CD4-positive, CD25-positive, alpha-beta regulatory T cell (primary cell): ENCODE data around the gene AKT1. TPM values are rescaled to one million over a fixed set of nuclear protein-coding genes. Genes with fewer than 3 reads are reported as not detected.

ENCODE experiments used
- ATAC-seq, 2 donors: fragments of 150-1000 bp; cut with Tn5 transposase; one replicate each; pipeline ENCODE4 v1.10.0; 2021; ENCODE audit warnings: low read depth in 2 of 2, moderate number of reproducible peaks in 2 of 2, moderate library complexity in 1 of 2
- DNase-seq, 3 donors: peaks; one replicate each; pipeline versions ENCODE4 v3.0.0 to v3.0.0-alpha.2; 2012 to 2022; ENCODE audit warnings: mixed read lengths in 1 of 3
- H3K27ac ChIP-seq: one replicate; pipeline ENCODE4 v1.7.0; 2013; ENCODE audit warnings: mild to moderate bottlenecking, low read length; ENCODE audit not compliant: insufficient read depth, poor library complexity, severe bottlenecking
- H3K27me3 ChIP-seq: one replicate; pipeline ENCODE4 v1.7.0; 2013; ENCODE audit warnings: low read length; ENCODE audit not compliant: control insufficient read depth, insufficient read depth
- H3K36me3 ChIP-seq: one replicate; pipeline ENCODE4 v1.7.0; 2013; ENCODE audit warnings: mild to moderate bottlenecking, low read length, moderate library complexity; ENCODE audit not compliant: control insufficient read depth, insufficient read depth
- H3K4me1 ChIP-seq: 2 replicates; pipeline ENCODE4 v1.7.0; 2013; ENCODE audit warnings: mild to moderate bottlenecking, low read length; ENCODE audit not compliant: insufficient read depth, control insufficient read depth, poor library complexity, severe bottlenecking
- H3K4me3 ChIP-seq: one replicate; pipeline ENCODE4 v1.7.0; 2013; ENCODE audit warnings: low read depth, mild to moderate bottlenecking, low read length, moderate library complexity
- H3K9me3 ChIP-seq, 2 experiments: 1 replicate in 1 of 2; 2 replicates in 1 of 2; pipeline ENCODE4 v1.7.0; 2013; ENCODE audit warnings: low read length in 2 of 2, mild to moderate bottlenecking in 1 of 2, moderate library complexity in 1 of 2; ENCODE audit not compliant: control insufficient read depth in 2 of 2
- H3K27ac Mint-ChIP-seq, 3 donors: one replicate each; pipeline ENCODE4 v1.8.0; 2020 to 2022; ENCODE audit warnings: mild to moderate bottlenecking in 3 of 3, mixed read lengths in 3 of 3, moderate library complexity in 2 of 3
- H3K27me3 Mint-ChIP-seq: one replicate; pipeline ENCODE4 v1.8.0; 2022; ENCODE audit warnings: mild to moderate bottlenecking, mixed read lengths
- H3K36me3 Mint-ChIP-seq: one replicate; pipeline ENCODE4 v1.8.0; 2020; ENCODE audit warnings: mixed read lengths
- H3K4me1 Mint-ChIP-seq, 4 donors: one replicate each; pipeline ENCODE4 v1.8.0; 2020 to 2022; ENCODE audit warnings: mixed read lengths in 4 of 4, mild to moderate bottlenecking in 1 of 4
- H3K4me3 Mint-ChIP-seq, 4 donors: one replicate each; pipeline ENCODE4 v1.8.0; 2020 to 2022; ENCODE audit warnings: mild to moderate bottlenecking in 4 of 4, mixed read lengths in 4 of 4, moderate library complexity in 3 of 4
- H3K9me3 Mint-ChIP-seq, 7 donors: one replicate each; pipeline ENCODE4 v1.8.0; 2020 to 2022; ENCODE audit warnings: mixed read lengths in 7 of 7, mild to moderate bottlenecking in 3 of 7, moderate library complexity in 2 of 7
- polyA plus RNA-seq, 4 donors: library from polyadenylated mRNA; unstranded; fragments of 300-500 nt; fragmentation: Illumina TruSeq; gene quantifications; one replicate each; pipeline ENCODE4 v1.2.3, GENCODE V29; 2021
- total RNA-seq: library from RNA; stranded (reverse); gene quantifications from one replicate; pipeline ENCODE4 v1.2.3, GENCODE V29; 2022

Gene AKT1
- total and polyA plus RNA-seq, 5 donors from 2014 or later = 6.3 to 86.0 (median 16.5) TPM

DNA sequence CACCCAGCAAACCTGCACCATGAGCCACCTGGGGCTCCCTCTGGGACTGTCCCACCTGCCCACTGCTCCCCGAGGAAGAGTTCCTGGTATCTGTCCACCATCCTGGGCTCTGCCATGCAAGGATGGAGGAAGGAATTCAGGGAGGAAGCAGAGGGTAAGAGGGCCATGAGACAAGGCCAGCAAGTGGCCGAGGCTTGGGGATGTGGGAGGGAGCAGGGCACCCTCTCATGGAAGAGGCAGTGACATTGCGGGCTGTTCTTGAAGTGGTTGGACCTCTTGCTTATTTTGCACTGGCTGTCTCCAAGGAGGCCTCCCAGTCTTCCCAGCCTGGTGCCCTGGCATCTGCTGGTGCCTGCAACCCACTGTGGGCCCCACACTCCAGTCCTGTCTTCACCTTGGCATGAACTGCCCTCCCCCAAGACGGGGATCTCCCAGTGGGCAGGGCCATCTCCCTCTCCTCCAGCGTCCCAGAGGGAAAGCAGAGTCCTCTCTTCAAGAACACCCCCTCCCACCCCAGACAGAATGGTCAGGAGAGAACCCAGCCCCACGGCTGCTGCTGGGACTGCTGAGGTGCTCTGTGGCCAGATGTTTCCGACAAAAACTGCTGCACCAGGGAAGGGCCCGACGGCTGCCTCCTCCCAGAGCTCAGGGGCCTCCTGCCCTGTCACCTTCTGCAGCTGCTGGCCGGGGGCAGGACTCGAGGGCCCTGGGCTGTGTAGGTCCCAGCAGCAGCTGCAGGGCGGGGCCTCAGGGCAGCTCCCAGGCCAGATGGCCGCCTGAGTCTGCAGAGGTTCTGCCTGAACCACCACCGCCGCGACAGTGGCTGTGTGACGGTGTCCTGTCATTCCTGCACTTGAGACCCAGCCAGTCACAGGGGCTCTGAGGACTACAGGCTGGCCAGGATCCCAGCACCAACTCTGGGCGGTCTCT lies 1.8 kb upstream of the AKT1 start:
- H3K4me1 ChIP-seq = peaks cover 47% of the 10 kb centered on the region
- H3K4me3 Mint-ChIP-seq = peak overlapping the region; percentile 72 to 93 (median 85)
- H3K27ac ChIP-seq = peak overlapping the region; percentile 5
- DNase-seq = no peak
- no peaks in the 10 kb centered on the region for H3K36me3 ChIP-seq
- H3K9me3 Mint-ChIP-seq = no peaks in the 10 kb centered on the region
- no peaks in the 10 kb centered on the region for H3K36me3 Mint-ChIP-seq
- no peaks in the 10 kb centered on the region for H3K27me3 ChIP-seq
- H3K4me3 ChIP-seq = no peak overlapping the region
- H3K4me1 Mint-ChIP-seq = peaks cover 0 to 57% (median 18%) of the 10 kb centered on the region in 4 donors
- H3K9me3 ChIP-seq = no peaks in the 10 kb centered on the region
- H3K27ac Mint-ChIP-seq = peak overlapping the region; percentile 60 to 83 (median 64)
- H3K27me3 Mint-ChIP-seq = no peaks in the 10 kb centered on the region
- no peak for ATAC-seq

DNA sequence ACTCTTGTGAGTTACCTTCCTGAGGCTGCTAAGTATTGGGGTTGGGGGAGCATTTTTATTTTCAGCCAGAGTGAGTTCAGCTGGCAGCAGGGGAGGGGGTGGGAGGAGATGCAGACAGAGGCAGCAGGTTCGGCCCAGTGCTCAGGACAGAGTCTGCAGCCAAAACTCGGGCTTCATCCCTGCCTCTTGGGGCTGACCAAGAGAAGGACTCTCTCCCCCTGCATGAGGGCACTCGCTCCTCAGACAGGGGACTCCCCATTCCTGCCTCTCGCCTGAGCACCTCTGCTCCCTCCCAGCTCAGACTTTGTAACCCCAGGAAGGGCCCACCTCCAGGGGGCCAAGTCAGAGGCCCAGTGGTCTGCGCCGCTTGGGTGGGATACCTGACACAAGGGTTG lies 1.1 kb upstream of the AKT1 start:
- Histone ChIP-seq H3K27ac (no peak overlapping the region), H3K27me3 (no peaks in the 10 kb centered on the region), H3K4me1 (peaks cover 42% of the 10 kb centered on the region), H3K36me3 (no peaks in the 10 kb centered on the region), H3K4me3 (no peak overlapping the region), H3K9me3 (no peaks in the 10 kb centered on the region)
- Mint-ChIP-seq H3K9me3 (no peaks in the 10 kb centered on the region), H3K27ac (peak overlapping the region; percentile 64 to 92 (median 83)), H3K27me3 (no peaks in the 10 kb centered on the region), H3K36me3 (no peaks in the 10 kb centered on the region), H3K4me3 (peak overlapping the region; percentile 86 to 93 (median 88)), H3K4me1 (peaks cover 0 to 51% (median 18%) of the 10 kb centered on the region in 4 donors)
- ATAC-seq = no peak
- no peak for DNase-seq

DNA sequence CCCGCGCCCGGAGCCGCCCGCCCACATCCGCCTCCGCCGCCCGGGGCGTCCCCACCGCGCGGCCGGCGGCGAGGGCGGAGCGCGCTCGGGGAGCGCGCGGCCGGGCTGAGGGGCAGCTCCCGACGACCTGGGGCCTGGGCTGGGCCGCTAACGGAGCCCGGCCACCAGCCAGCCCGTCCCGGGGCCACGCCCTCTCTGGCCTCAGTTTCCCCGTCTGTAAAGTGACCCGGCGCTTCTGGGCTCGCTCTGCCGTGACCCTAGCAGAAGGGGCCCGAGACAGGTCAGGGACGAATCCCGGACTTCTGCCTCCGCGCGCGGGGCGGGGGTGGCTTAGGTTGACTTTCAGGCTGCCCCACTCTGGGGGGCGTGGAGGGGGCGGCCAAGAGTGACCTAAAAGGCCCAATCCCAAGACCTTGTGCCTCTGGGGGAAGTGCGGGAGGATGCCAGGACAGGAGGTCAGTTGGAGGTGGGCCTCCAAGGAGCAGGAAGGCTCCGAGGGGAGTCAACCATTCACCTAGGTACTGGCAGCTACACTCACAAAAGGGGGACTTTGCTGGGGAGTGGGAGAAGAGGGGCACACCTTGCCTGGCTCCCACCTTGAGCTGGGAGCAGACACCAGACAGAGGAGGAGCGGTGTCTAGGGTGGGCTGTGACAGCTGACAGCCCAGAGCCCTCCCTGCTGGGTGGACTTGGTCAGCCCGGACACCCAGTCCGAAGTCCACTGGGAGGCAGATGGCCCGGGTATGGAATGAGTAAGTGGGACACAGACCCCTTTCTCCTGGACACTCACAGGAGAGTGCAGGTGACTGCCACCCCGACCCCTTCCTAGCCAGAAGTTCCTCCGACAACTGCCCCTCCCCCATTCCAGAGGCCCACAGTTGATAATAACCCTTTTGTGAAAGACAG lies 486 bp upstream of the AKT1 start:
- H3K9me3 Mint-ChIP-seq = no peaks in the 10 kb centered on the region
- ATAC-seq = peak; percentile 54 to 55
- H3K4me1 ChIP-seq = peaks cover 36% of the 10 kb centered on the region

DNA sequence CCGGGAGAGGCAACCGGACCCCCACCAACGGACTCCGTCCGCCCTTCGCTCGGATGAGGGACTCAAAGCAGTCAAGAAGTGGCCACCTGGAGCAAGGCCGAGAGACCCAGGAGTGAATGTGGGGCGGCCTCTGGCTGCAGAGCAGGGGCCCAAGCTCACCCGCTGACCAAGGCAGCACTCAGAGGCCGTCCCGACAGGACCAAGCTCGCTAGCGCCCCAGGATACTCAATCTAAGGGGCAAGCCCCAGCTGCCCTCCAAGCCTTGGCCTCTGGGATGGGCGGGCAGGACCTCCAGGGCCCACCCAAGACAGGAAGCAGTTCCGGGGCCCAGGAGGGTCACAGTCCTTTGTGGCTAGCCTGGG lies 936 bp downstream of the AKT1 start:
- Mint-ChIP-seq H3K36me3 (no peaks in the 10 kb centered on the region), H3K27me3 (no peaks in the 10 kb centered on the region), H3K27ac (peak overlapping the region; percentile 81 to 89 (median 83)), H3K4me3 (peak overlapping the region; percentile 89 to 95 (median 91)), H3K9me3 (no peaks in the 10 kb centered on the region), H3K4me1 (peaks cover 0 to 54% (median 19%) of the 10 kb centered on the region in 4 donors)
- Histone ChIP-seq H3K9me3 (no peaks in the 10 kb centered on the region), H3K4me3 (peak overlapping the region; percentile 51), H3K36me3 (no peaks in the 10 kb centered on the region), H3K27ac (peak overlapping the region; percentile 41), H3K27me3 (no peaks in the 10 kb centered on the region), H3K4me1 (peaks cover 33% of the 10 kb centered on the region)
- ATAC-seq (no peak), DNase-seq (peak in 1 of 3 donors; percentile 45)

More for the DNA sequence above, 486 bp upstream of the AKT1 start:
- Mint-ChIP-seq H3K4me1 (peaks cover 0 to 52% (median 21%) of the 10 kb centered on the region in 4 donors), H3K27ac (peak overlapping the region; percentile 64 to 92 (median 83)), H3K36me3 (no peaks in the 10 kb centered on the region), H3K4me3 (peak overlapping the region; percentile 86 to 93 (median 88)), H3K27me3 (no peaks in the 10 kb centered on the region)
- no peaks in the 10 kb centered on the region for H3K36me3 ChIP-seq
- no peaks in the 10 kb centered on the region for H3K27me3 ChIP-seq
- H3K4me3 ChIP-seq = no peak overlapping the region
- peak; percentile 46 to 58 (median 46) for DNase-seq
- peak overlapping the region; percentile 81 for H3K27ac ChIP-seq
- no peaks in the 10 kb centered on the region for H3K9me3 ChIP-seq

DNA sequence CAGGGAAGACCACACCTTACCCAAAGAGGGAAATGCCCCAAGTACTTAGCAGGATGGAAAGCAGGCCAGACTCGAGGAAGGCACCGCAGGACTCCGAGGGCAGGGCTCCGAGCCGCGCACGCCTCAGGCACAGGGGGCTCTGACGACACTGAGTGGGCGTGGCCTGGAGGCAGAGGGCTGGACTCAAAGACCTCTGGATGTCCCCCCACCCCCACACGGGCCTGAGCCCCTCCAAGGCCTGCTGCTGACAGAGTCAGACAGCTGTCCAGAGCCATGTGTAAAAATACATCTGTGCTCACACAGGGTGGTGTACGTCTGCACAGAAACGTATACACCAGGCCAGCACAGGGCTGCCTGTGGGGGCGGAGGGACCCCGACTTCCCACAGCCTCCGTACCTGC lies 1.4 kb downstream of the AKT1 start:
- H3K36me3 Mint-ChIP-seq = no peaks in the 10 kb centered on the region
- no peaks in the 10 kb centered on the region for H3K27me3 ChIP-seq
- peak in 2 of 3 donors; percentile 24 to 47 for DNase-seq
- peaks cover 0 to 54% (median 16%) of the 10 kb centered on the region in 4 donors for H3K4me1 Mint-ChIP-seq
- H3K9me3 ChIP-seq = no peaks in the 10 kb centered on the region
- H3K27ac Mint-ChIP-seq = peak overlapping the region; percentile 81 to 89 (median 83)
- peak overlapping the region; percentile 89 to 95 (median 91) for H3K4me3 Mint-ChIP-seq
- peak overlapping the region; percentile 36 for H3K27ac ChIP-seq
- no peaks in the 10 kb centered on the region for H3K36me3 ChIP-seq
- no peaks in the 10 kb centered on the region for H3K27me3 Mint-ChIP-seq
- H3K4me3 ChIP-seq = peak overlapping the region; percentile 51
- peaks cover 35% of the 10 kb centered on the region for H3K4me1 ChIP-seq
- no peak for ATAC-seq
- no peaks in the 10 kb centered on the region for H3K9me3 Mint-ChIP-seq

DNA sequence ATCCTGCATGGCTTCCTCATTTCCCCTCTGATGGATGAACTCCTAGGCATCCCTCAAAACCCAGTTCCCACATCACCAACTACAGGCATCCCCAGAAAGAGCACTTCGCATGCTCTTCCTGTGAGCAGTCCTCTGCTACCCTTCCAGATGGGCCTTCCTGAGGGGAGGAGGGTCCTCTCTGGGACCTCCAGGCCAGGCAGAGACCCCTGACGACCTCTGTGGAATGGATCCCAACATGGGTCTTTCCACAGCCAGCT lies 1.9 kb downstream of the AKT1 start:
- Mint-ChIP-seq H3K9me3 (no peaks in the 10 kb centered on the region), H3K27me3 (no peaks in the 10 kb centered on the region), H3K36me3 (no peaks in the 10 kb centered on the region), H3K4me1 (peaks cover 0 to 51% (median 15%) of the 10 kb centered on the region in 4 donors), H3K27ac (peak overlapping the region in 2 of 3 donors; percentile 81 to 89), H3K4me3 (peak overlapping the region; percentile 89 to 95 (median 91))
- ATAC-seq (no peak), DNase-seq (no peak)
- no peaks in the 10 kb centered on the region for H3K27me3 ChIP-seq
- H3K9me3 ChIP-seq = no peaks in the 10 kb centered on the region
- peaks cover 39% of the 10 kb centered on the region for H3K4me1 ChIP-seq
- peak overlapping the region; percentile 28 for H3K4me3 ChIP-seq
- no peaks in the 10 kb centered on the region for H3K36me3 ChIP-seq
- peak overlapping the region; percentile 36 for H3K27ac ChIP-seq

DNA sequence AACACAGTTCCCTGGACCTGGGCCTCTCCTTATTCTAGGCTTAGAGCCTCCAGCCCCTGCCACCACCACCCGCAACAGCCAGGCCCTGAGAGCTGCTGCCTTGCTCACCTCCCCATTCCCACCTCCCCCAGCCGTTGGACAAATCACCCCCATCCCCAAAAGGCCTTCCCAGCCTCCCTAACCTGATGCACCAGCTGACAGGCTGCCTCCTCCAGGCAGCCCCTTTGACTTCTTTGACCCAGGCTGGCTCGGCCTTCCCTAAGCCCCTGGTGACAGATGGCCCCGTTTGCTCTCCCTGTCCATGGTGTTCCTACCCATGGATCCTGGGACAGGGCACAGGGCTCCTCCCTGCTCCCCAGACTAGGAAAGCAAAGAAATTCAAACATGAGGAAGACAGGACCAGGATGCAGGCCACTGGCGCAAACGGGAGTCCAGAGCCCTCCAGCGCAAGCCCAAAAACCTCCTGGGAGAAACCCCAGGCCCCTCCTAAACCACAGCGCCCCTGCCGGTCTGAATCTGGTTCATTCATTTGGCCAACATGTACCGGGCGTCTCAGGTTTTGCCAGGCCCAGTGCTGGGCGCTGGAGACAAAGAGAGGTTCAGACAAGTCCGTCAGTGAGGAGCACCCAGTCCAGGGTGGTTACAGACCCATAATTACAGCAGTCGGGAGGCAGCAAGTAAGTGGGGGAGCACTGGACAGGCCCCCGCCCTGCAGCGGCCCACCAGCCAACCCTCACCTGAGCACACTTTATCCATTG lies 2.4 kb downstream of the AKT1 start:
- Mint-ChIP-seq H3K27ac (peak overlapping the region; percentile 11 to 89 (median 81)), H3K4me3 (peak overlapping the region; percentile 89 to 95 (median 91)), H3K36me3 (no peaks in the 10 kb centered on the region), H3K4me1 (peaks cover 0 to 53% (median 14%) of the 10 kb centered on the region in 4 donors), H3K9me3 (no peaks in the 10 kb centered on the region), H3K27me3 (no peaks in the 10 kb centered on the region)
- ATAC-seq = no peak
- no peak overlapping the region for H3K4me3 ChIP-seq
- H3K27me3 ChIP-seq = no peaks in the 10 kb centered on the region
- no peaks in the 10 kb centered on the region for H3K36me3 ChIP-seq
- no peak for DNase-seq
- H3K9me3 ChIP-seq = no peaks in the 10 kb centered on the region
- peaks cover 40% of the 10 kb centered on the region for H3K4me1 ChIP-seq
- no peak overlapping the region for H3K27ac ChIP-seq
